MG63 (cell line): ENCODE measurements around the gene RAC3. TPM values are rescaled to one million over a fixed set of nuclear protein-coding genes. Genes with fewer than 3 reads are reported as not detected.

Source experiments
- DNase-seq: peaks from one replicate; pipeline ENCODE4 v3.0.0-alpha.2; 2020
- H3K27me3 ChIP-seq: fragments of 250-450 bp; sonication (Bioruptor Pico); 2 replicates; pipeline ENCODE4 v1.5.1; 2020; ENCODE audit warnings: mild to moderate bottlenecking, moderate library complexity
- H3K36me3 ChIP-seq: fragments of 250-450 bp; sonication (Bioruptor Pico); 2 replicates; pipeline ENCODE4 v1.5.1; 2020; ENCODE audit warnings: mild to moderate bottlenecking, moderate library complexity
- H3K4me3 ChIP-seq: fragments of 250-450 bp; sonication (Bioruptor Pico); 2 replicates; pipeline ENCODE4 v1.5.1; 2020; ENCODE audit warnings: mild to moderate bottlenecking, moderate library complexity
- H3K9me3 ChIP-seq: fragments of 250-450 bp; sonication (Bioruptor Pico); 2 replicates; pipeline ENCODE4 v1.5.1; 2020; ENCODE audit warnings: mild to moderate bottlenecking, moderate library complexity
- total RNA-seq: library from RNA; depleted of rRNA; stranded (reverse); fragments of >200 nt; shearing (Covaris generic); gene quantifications from 2 replicates; pipeline ENCODE4 v1.2.3, GENCODE V29; 2014; ENCODE audit warnings: low replicate concordance

The RAC3 gene
- total RNA-seq, 1 experiment from 2014 or later = 18.4 TPM

DNA sequence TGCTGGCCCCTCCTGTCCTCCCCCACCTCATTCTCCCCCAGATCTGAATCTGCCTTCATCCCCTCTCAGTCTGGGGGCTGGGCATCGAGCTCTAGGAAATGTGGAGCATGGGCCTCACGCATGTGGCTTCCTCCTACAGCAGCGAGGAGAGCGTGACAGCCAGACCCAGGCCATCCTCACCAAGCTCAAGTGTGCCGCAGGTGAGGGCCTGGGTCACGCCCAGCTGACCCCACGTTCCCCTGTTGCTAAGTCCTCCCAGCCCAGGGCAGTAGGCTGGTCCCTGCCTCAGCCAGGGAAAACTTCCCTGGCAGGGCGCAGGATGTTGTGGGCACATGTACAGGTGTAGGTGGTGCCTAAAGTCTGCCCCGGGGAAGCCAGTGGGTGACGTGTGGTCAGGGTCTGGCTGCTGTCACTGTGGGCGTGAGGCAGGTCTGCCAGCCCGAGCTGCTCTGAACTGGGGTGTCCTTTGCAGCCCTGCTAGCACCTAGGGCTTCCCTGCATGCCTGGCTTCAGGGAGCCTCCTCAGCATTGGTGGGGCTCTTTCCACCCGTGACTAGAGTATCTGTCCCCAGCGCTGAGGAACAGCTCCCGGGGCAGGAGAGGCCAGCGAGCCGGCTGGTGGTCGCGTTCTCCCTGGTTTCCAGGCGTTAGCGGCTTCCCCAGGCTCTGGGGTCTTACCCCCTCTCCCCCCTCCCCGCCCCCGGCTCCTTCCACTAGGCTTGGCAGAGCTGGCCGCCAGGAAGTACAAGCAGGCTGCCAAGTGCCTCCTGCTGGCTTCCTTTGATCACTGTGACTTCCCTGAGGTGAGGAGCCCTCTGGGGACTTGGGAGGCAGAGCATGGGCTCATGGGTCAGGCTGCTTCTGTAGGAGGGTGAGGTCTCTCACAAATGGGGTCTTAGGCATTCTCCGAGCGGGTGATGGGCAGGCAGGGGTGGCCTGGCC is 23.8 kb downstream of the RAC3 start:
- no peaks in the 10 kb centered on the region for H3K27me3 ChIP-seq
- no peak for DNase-seq
- peaks cover 71% of the 10 kb centered on the region for H3K36me3 ChIP-seq
- H3K9me3 ChIP-seq = no peaks in the 10 kb centered on the region
- no peak overlapping the region for H3K4me3 ChIP-seq

DNA sequence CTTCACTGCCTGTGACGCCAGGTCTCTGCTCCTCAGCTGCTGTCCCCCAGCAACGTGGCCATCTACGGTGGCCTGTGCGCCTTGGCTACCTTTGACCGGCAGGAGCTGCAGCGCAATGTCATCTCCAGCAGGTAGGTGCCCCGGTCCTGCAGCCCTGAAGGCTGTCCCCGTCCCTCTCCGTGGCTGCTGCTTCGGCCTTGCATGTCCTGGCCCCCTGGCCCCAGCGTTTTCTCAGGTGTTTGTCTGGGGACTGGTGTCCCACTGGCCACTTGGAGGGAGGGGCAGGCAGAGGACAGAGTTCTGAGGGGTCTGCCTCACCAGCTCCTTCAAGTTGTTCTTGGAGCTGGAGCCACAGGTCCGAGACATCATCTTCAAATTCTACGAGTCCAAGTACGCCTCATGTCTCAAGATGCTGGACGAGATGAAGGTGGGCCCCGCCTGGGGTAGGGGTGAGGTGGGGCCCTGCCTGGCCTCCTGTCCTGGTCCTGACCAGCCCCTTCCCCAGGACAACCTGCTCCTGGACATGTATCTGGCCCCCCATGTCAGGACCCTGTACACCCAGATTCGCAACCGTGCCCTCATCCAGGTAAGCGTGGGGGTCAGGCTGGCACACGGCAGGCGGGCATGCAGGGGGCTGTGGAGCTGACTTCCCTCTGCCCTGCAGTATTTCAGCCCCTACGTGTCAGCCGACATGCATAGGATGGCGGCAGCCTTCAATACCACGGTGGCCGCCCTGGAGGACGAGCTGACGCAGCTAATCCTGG is 24.7 kb downstream of the RAC3 start:
- no peak for DNase-seq
- no peak overlapping the region for H3K4me3 ChIP-seq
- no peaks in the 10 kb centered on the region for H3K27me3 ChIP-seq
- peaks cover 76% of the 10 kb centered on the region for H3K36me3 ChIP-seq
- no peaks in the 10 kb centered on the region for H3K9me3 ChIP-seq

GRCh38 chr17:82056729-82057621 is 25.5 kb downstream of the RAC3 start:
- H3K27me3 ChIP-seq = no peaks in the 10 kb centered on the region
- H3K36me3 ChIP-seq = peaks cover 81% of the 10 kb centered on the region
- no peak overlapping the region for H3K4me3 ChIP-seq
- DNase-seq = no peak
- H3K9me3 ChIP-seq = no peaks in the 10 kb centered on the region

GRCh38 chr17:82058230-82058854 is 26.9 kb downstream of the RAC3 start:
- peaks cover 92% of the 10 kb centered on the region for H3K36me3 ChIP-seq
- DNase-seq = no peak
- H3K4me3 ChIP-seq = no peak overlapping the region

DNA sequence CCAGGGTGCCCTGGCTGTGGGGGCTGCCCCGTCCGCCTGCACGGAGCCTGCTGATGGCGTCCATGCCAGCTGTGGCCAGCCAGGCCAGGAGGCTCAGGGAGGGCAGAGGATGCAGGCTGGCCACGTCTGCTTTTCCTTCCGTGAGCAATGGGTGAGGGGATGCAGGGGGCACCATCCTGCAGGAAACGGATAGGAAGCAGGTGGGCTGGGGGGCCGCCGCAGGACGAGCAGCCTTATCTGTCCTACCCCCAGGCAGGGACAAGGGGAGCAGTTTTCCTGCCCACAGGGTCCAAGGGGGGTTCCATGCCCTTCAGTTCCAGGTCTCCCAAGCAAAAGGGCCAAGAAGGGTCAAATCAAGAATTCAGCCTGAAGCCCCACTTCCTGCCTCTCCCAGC is 27.4 kb downstream of the RAC3 start:
- DNase-seq = no peak
- Histone ChIP-seq H3K4me3 (no peak overlapping the region), H3K9me3 (no peaks in the 10 kb centered on the region), H3K36me3 (peaks cover 92% of the 10 kb centered on the region), H3K27me3 (no peaks in the 10 kb centered on the region)

More at GRCh38 chr17:82058230-82058854, 26.9 kb downstream of the RAC3 start:
- Histone ChIP-seq H3K9me3 (no peaks in the 10 kb centered on the region), H3K27me3 (no peaks in the 10 kb centered on the region)

DNA sequence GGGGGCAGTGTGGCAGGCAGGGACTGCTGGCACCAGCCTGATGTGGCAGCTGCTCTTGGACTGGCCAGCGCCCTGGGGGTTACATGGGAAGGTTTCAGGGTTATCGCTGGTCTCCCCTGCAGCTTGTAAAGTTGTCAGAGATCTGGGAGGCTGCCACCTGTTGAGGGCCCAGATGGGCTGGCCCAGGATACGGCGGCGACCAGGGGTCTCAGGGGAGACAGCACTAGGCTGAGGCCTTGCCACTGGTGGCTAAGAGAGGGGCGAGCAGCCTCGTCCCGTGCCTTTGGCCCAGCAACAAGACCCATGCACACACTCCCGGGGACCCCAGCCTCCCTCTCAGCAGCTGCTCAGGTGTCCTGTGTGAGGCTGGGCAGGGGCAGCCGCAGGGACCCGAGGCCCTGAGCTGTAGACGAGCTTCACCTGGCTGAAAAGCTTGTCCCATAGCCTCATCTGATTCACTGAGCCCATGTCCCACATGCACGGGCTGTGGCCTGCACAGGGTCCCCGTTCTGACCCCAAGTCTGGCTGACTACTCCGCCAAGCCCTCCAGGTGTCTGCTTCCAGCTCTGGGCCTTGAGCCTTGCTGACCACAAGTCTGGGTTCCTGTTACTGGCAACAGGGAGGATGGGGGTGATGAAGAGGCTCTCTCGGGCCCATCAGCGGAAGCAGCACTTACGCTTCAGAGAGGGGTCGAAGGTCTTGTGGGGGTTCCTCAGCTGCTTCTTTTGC is 28.0 kb downstream of the RAC3 start:
- no peak for DNase-seq
- Histone ChIP-seq H3K27me3 (no peaks in the 10 kb centered on the region), H3K9me3 (no peaks in the 10 kb centered on the region), H3K4me3 (no peak overlapping the region), H3K36me3 (peaks cover 92% of the 10 kb centered on the region)

DNA sequence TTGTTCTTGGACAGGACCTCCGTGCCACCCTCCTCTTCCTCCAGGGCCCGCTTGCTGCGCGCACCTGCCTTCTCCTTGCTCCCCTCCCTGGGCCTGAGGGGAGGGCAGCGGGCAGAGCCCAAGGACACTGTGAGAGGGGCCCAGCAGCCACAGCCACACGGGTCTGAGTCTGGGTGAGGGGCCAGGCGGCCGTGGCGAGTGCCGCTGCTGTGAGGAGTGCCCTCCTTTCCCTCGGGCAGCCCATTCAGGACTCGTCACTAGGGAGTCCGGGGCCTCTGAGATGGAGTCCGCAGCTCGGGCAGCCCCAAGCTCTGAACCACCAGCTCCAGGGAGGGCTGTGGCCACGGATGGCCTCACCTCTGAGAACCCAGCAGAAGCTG is 28.5 kb downstream of the RAC3 start:
- Histone ChIP-seq H3K9me3 (no peaks in the 10 kb centered on the region), H3K36me3 (peaks cover 92% of the 10 kb centered on the region), H3K27me3 (no peaks in the 10 kb centered on the region), H3K4me3 (no peak overlapping the region)
- DNase-seq = no peak

DNA sequence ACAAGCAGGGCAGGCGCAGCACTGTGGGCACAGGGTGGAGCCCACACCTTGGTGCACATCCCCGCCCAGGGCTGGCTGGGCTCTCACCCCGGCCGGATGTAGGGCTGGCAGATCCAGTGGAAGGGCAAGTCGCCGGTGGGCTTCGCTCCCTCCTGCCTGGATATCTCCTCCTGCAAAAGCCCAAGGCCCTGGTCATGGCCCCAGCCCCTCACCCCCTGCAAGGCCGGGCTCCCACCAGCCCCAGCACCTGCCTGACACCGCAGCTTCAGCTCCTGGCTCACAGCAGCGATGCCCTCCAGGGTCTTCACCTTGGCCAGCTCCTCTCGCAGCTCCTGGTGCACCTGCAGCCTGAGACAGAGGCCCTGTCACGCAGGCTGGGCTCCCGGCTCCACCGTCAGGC is 29.1 kb downstream of the RAC3 start:
- no peak for DNase-seq
- H3K36me3 ChIP-seq = peaks cover 90% of the 10 kb centered on the region
- no peaks in the 10 kb centered on the region for H3K9me3 ChIP-seq
- no peak overlapping the region for H3K4me3 ChIP-seq
- H3K27me3 ChIP-seq = no peaks in the 10 kb centered on the region

DNA sequence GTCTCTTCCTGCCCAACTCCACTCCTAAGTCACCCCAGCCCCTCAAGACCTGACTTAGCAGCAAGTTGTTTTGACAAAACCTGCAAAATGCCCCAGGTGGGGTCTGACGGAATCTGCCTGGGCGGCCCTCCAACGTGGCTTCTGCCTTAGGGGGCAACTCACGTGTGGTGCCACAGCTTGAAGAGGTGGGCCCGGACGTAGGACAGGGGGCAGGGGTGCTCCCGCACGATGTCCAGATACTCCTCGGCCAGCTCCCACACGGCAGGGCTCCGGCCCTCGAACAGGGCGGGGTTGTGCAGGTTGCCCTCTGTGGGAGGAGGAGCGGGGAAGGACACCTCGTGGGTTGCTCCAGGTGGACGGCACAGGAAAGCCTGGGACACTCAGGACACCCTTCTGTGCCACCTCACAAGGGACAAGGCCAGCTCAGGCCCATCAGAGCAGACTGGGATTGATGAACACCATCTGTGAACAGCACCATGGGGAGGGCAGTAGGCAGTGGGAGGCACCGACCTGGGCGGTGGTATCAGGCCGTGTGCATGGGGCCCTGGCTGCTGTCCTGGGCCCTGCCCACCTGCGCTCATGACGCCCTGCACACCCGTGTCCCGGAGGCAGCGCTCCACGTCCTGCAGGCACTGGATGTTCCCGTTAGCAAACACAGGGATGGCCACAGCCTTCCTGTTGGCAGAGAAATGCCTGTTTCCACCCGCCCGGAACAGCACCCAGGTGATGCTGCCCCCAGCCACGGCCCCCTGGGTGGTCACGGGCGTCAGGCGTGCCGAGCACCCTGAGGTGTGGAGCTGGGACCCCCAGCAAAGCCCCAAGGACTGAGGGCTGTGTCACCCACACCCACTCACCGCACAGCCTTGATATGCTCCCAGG is 29.8 kb downstream of the RAC3 start:
- no peaks in the 10 kb centered on the region for H3K9me3 ChIP-seq
- H3K27me3 ChIP-seq = no peaks in the 10 kb centered on the region
- no peak for DNase-seq
- no peak overlapping the region for H3K4me3 ChIP-seq
- peaks cover 83% of the 10 kb centered on the region for H3K36me3 ChIP-seq

GRCh38 chr17:82062076-82062983 is 30.9 kb downstream of the RAC3 start:
- no peak for DNase-seq
- Histone ChIP-seq H3K9me3 (no peaks in the 10 kb centered on the region), H3K4me3 (no peak overlapping the region), H3K27me3 (no peaks in the 10 kb centered on the region), H3K36me3 (peaks cover 73% of the 10 kb centered on the region)

DNA sequence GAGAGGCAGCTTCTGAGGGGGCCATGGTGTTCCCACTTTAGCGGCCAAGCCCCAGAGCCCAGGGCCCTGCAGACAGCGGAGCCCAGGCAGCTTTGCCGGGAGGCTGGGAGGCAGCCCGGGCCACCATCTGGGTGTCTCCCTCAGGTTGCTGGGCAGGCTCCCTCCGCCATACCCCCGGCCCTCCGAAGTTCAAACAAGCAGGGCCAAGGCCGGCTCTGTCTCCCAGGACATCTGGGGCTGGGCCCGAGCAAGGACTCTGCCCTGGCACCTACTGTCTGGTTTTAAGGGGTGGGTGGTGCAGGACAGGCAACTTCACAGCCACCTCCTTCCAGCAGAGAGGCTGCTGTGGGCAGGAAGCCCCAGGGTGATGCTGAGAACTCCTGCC is 31.5 kb downstream of the RAC3 start:
- H3K9me3 ChIP-seq = no peaks in the 10 kb centered on the region
- no peak overlapping the region for H3K4me3 ChIP-seq
- peaks cover 66% of the 10 kb centered on the region for H3K36me3 ChIP-seq
- H3K27me3 ChIP-seq = no peaks in the 10 kb centered on the region
- no peak for DNase-seq

- Histone ChIP-seq H3K27me3 (no peaks in the 10 kb centered on the region), H3K4me3 (peak overlapping the region; percentile 93; the same call in 1 of the 2 replicates), H3K36me3 (peaks cover 61% of the 10 kb centered on the region), H3K9me3 (no peaks in the 10 kb centered on the region)
- no peak for DNase-seq
Measured at GRCh38 chr17:82063424-82064415, 32.2 kb downstream of the RAC3 start.
